CMK (cell line): ENCODE data around the gene MGAT3.
"Not testable (repeated sequence)": the region's sequence is repeated elsewhere in the genome, so short reads cannot be mapped to it uniquely, and the experiment has no call there.

Source experiments
- DNase-seq: peaks from one replicate; pipeline ENCODE4 v3.0.0-alpha.2; 2010; ENCODE audit warnings: low read depth

The MGAT3 gene

GRCh38 chr22:39456522-39457197 is at the start of gene MGAT3:
Gene MGAT3 (plus strand): TSS chr22:39457012. CDS start chr22:39487348, 30,336 bp downstream.
- DNase-seq = no peak

- no peak for DNase-seq
These were observed 48.6 kb upstream of the MGAT3 start for GRCh38 chr22:39408173-39408572.

- no peak for DNase-seq
These were observed 48.0 kb upstream of the MGAT3 start for GRCh38 chr22:39408807-39409206.

GRCh38 chr22:39409516-39410029 is 47.2 kb upstream of the MGAT3 start:
- DNase-seq = no peak

- DNase-seq = no peak
These were observed 46.5 kb upstream of the MGAT3 start for GRCh38 chr22:39410264-39410663.

GRCh38 chr22:39411828-39412365 is 44.9 kb upstream of the MGAT3 start:
- DNase-seq = not testable (repeated sequence)

- not testable (repeated sequence) for DNase-seq
These were observed 43.6 kb upstream of the MGAT3 start for GRCh38 chr22:39413204-39413603.

- no peak for DNase-seq
These were observed 42.4 kb upstream of the MGAT3 start for GRCh38 chr22:39414377-39414776.

GRCh38 chr22:39414886-39415285 is 41.9 kb upstream of the MGAT3 start:
- no peak for DNase-seq

- DNase-seq = no peak
These were observed 41.3 kb upstream of the MGAT3 start for GRCh38 chr22:39415506-39415905.

- DNase-seq = no peak
These were observed 40.5 kb upstream of the MGAT3 start for GRCh38 chr22:39416319-39416718.

- no peak for DNase-seq
These were observed 39.2 kb upstream of the MGAT3 start for GRCh38 chr22:39417641-39418040.

GRCh38 chr22:39418696-39419095 is 38.1 kb upstream of the MGAT3 start:
- no peak for DNase-seq

- DNase-seq = no peak
These were observed 37.7 kb upstream of the MGAT3 start for GRCh38 chr22:39419096-39419495.

- DNase-seq = no peak
These were observed 36.9 kb upstream of the MGAT3 start for GRCh38 chr22:39419911-39420310.

GRCh38 chr22:39421691-39422090 is 35.1 kb upstream of the MGAT3 start:
- DNase-seq = no peak

GRCh38 chr22:39422101-39422500 is 34.7 kb upstream of the MGAT3 start:
- no peak for DNase-seq

- no peak for DNase-seq
These were observed 34.1 kb upstream of the MGAT3 start for GRCh38 chr22:39422721-39423120.

GRCh38 chr22:39423976-39424375 is 32.8 kb upstream of the MGAT3 start:
- no peak for DNase-seq

- no peak for DNase-seq
These were observed 30.3 kb upstream of the MGAT3 start for GRCh38 chr22:39426380-39427043.

GRCh38 chr22:39427751-39428596 is 28.8 kb upstream of the MGAT3 start:
- no peak for DNase-seq

GRCh38 chr22:39428597-39429071 is 28.2 kb upstream of the MGAT3 start:
- DNase-seq = peak; percentile 82
